GM21360 (cell line): ENCODE data around the gene CFAP47.
"Not testable (repeated sequence)": the region's sequence is repeated elsewhere in the genome, so short reads cannot be mapped to it uniquely, and the experiment has no call there.

ENCODE experiments used
- ATAC-seq: cut with Tn5 transposase; IDR thresholded peaks from one replicate; pipeline ENCODE4 v1.9.1; 2021; ENCODE audit warnings: mild to moderate bottlenecking, moderate library complexity; ENCODE audit not compliant: unreplicated experiment

The CFAP47 gene

GRCh38 chrX:36234840-36235528 lies 315.4 kb downstream of the CFAP47 start:
- ATAC-seq = not testable (repeated sequence)

DNA sequence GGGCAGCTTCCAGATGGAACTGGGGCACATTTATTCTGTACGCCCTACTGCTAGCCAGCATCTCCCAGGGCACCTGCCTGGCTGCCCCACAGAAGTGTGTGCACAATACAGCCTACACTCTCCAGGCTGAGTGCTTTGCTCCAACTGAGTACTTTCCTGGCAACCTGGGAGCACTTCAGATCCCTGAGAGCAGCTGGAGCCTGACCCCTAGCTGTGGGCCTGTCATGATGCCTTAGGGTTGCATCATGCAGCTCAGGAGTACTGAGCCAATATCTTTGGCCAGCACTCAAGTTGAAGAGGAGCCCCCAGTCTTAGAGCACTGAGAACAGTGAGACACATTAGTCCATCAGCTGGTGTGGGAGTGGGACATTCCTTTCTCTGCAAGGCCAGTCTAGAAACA lies 321.9 kb downstream of the CFAP47 start:
- ATAC-seq = no peak

DNA sequence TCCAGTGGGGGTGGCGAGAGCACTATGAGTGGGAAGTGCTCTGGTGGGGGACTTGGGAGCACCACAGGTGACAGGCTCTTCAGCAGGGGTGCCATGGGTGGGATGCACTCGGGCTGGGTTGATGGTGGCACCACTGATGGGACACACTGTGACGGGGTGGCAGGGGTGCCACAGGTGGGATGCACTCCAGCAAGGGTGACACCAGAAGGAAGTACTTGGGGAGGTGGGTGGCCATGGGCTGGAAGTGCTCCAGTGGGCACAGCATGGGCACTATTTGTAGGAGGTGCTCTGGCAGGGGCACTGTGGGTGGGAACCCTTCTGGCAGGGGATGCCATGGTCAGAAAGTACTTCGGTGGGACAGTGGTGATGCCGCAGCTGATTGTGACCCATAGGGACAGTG lies 346.6 kb downstream of the CFAP47 start:
- ATAC-seq = no peak

- ATAC-seq = no peak
These were observed 390.6 kb downstream of the CFAP47 start for GRCh38 chrX:36310136-36310535.

GRCh38 chrX:36314303-36314702 lies 394.8 kb downstream of the CFAP47 start:
- no peak for ATAC-seq

- ATAC-seq = no peak
These were observed 415.0 kb downstream of the CFAP47 start for GRCh38 chrX:36334572-36334971.

GRCh38 chrX:36336751-36337150 lies 417.2 kb downstream of the CFAP47 start:
- no peak for ATAC-seq

GRCh38 chrX:36344301-36344700 lies 424.8 kb downstream of the CFAP47 start:
- ATAC-seq = no peak

- no peak for ATAC-seq
These were observed 429.0 kb downstream of the CFAP47 start for GRCh38 chrX:36348509-36348908.

GRCh38 chrX:36357855-36358254 lies 438.3 kb downstream of the CFAP47 start:
- no peak for ATAC-seq

- ATAC-seq = no peak
These were observed 444.7 kb downstream of the CFAP47 start for GRCh38 chrX:36364262-36364661.

GRCh38 chrX:36383495-36383894 lies 464.0 kb downstream of the CFAP47 start:
- ATAC-seq = no peak

DNA sequence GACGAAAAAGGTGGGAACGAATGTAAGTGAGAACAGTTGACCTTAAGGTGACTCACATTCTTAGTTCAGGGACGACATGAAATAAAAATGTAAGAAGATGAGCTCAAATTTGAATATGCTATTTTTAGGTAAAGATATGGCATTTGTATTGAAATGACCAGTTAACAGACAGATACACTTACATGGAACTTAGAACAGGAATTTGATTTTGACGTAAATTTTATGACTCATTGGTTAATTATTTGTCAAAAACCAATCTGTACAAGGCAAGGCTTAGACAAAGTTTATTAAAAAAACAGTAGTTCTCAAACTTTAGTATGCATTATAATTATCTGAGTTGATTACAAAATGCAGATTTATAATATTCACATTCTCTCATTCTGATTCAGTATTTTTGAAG lies 469.4 kb downstream of the CFAP47 start:
- ATAC-seq = no peak

DNA sequence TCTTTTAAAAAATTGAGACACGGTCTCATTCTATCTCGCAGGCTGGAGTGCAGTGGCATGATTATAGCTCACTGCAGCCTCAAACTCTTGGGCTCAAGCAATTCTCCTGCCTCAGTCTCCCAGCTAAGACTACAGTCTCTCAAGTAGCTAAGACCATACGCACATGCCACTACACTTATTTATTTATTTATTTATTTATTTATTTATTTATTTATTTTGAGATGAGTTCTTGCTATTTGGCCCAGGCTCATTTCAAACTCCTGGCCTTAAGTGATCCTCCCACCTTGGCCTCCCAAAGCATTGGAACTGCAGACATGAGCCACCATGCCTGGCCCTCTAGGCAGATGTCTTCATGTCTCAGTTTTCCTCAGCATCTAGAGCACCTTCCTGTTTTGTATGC lies 482.2 kb downstream of the CFAP47 start:
- no peak for ATAC-seq

GRCh38 chrX:36407836-36408235 lies 488.3 kb downstream of the CFAP47 start:
- no peak for ATAC-seq

GRCh38 chrX:36414056-36414455 lies 494.5 kb downstream of the CFAP47 start:
- ATAC-seq = no peak

DNA sequence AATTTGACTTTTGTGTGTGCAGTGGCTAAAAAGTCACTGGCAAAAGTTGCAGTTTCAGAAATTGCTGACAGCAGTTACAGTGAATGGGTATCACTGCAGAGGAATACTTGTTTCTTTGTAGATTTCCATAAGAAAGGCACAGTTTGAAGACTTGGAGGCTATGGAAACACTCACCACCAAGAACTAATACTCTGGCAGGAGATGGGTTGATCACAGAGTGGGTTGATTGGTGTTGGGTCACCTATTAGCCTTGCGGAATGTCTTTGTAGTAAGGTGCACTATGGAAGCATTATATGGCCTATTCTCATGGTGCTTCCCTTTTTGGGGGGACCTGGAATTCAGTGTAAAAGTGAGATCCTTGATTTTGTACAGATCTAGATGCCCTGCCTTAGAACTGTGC lies 502.8 kb downstream of the CFAP47 start:
- ATAC-seq = no peak

DNA sequence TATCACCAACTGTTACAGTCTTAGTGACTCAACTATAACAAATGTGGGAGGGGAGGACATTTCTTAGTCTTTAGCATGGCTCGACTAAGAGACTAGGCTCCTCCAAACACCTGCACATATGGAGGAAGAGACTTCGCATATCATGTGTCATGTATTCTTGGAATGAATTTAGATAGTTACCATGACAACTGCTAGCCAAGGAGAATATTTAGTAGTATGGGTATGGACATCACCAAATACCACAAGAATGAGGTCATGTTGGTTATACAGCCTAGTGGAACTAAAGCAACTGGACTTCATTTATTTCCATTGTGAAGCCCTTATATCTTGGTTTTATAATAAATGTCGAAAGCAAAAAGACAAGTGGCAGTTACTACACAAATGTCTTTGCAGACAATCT lies 512.3 kb downstream of the CFAP47 start:
- no peak for ATAC-seq

DNA sequence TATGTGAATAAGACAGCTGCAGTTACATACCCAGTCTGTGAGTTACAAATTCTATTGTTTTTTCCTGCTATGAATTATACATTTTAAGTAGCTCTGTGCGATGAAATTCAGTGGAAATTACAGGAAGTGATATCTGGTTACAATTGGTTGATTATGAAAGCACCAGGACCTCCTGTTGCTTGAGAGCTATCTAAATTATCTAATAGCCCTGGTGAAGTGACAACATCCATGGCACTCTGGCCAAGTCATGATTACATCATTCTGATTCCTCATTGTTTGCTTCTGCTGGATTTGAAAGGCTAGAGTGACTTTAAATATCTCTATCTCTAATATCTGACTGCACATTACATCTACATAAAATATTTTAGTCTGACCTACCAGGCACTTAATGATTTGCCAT lies 515.0 kb downstream of the CFAP47 start:
- no peak for ATAC-seq
